ENCODE data around the gene NUDCD3. TPM values are rescaled to one million over a fixed set of nuclear protein-coding genes. Genes with fewer than 3 reads are reported as not detected.

NUDCD3 gene
- total RNA-seq, 1 donor from 2014 or later = 86.8 TPM

GRCh38 chr7:44394636-44395035 lies 95.8 kb downstream of the NUDCD3 start:
- Histone ChIP-seq H3K27ac (ENCODE audit: low read depth, low read length) (no peak overlapping the region), H3K27me3 (ENCODE audit: insufficient read depth, low read length) (no peaks in the 10 kb centered on the region), H3K4me3 (ENCODE audit: insufficient read depth, low read depth, low read length) (no peak overlapping the region), H3K36me3 (ENCODE audit: insufficient read depth, low read length) (peaks cover 13% of the 10 kb centered on the region), H3K4me2 (ENCODE audit: low read length) (no peak overlapping the region), H3K9ac (ENCODE audit: low read length) (no peak overlapping the region), H3K9me3 (ENCODE audit: insufficient read depth, low read depth, low read length) (no peaks in the 10 kb centered on the region), H3K79me2 (ENCODE audit: insufficient read depth, low read length) (peaks cover 5% of the 10 kb centered on the region), H3K4me1 (ENCODE audit: insufficient read depth, low read length) (no peaks in the 10 kb centered on the region), H2AFZ (ENCODE audit: low read depth, low read length) (no peak overlapping the region), H4K20me1 (ENCODE audit: insufficient read depth, low read length) (peaks cover 47% of the 10 kb centered on the region)
- Mint-ChIP-seq H3K27ac (ENCODE audit: unreplicated experiment) (no peak overlapping the region), H3K36me3 (ENCODE audit: low read depth, unreplicated experiment) (peaks cover 37% of the 10 kb centered on the region), H3K27me3 (ENCODE audit: low read depth, unreplicated experiment) (no peaks in the 10 kb centered on the region), H3K4me1 (ENCODE audit: low read depth, unreplicated experiment) (peaks cover 5% of the 10 kb centered on the region), H3K4me3 (ENCODE audit: unreplicated experiment) (no peak overlapping the region), H3K9me3 (ENCODE audit: unreplicated experiment) (no peaks in the 10 kb centered on the region)
- TF ChIP-seq EZH2 (IDR thresholded peaks at IDR 0.05; ENCODE audit: insufficient read depth, low read length) (no peak), CTCF (IDR thresholded peaks at IDR 0.05; ENCODE audit: insufficient read depth, low read depth, low read length) (no peak)
- DNase-seq (ENCODE audit: low read depth) (no peak), FAIRE-seq (no peak)

GRCh38 chr7:44394112-44394447 lies 96.4 kb downstream of the NUDCD3 start:
- Histone ChIP-seq H3K9ac (ENCODE audit: low read length) (no peak overlapping the region), H3K79me2 (ENCODE audit: insufficient read depth, low read length) (peaks cover 5% of the 10 kb centered on the region), H2AFZ (ENCODE audit: low read depth, low read length) (no peak overlapping the region), H3K9me3 (ENCODE audit: insufficient read depth, low read depth, low read length) (no peaks in the 10 kb centered on the region), H3K4me1 (ENCODE audit: insufficient read depth, low read length) (no peaks in the 10 kb centered on the region), H3K27me3 (ENCODE audit: insufficient read depth, low read length) (no peaks in the 10 kb centered on the region), H3K27ac (ENCODE audit: low read depth, low read length) (no peak overlapping the region), H3K36me3 (ENCODE audit: insufficient read depth, low read length) (peaks cover 15% of the 10 kb centered on the region), H3K4me2 (ENCODE audit: low read length) (no peak overlapping the region), H4K20me1 (ENCODE audit: insufficient read depth, low read length) (peaks cover 41% of the 10 kb centered on the region), H3K4me3 (ENCODE audit: insufficient read depth, low read depth, low read length) (no peak overlapping the region)
- H3K4me1 Mint-ChIP-seq (ENCODE audit: low read depth, unreplicated experiment) = peaks cover 5% of the 10 kb centered on the region
- TF ChIP-seq EZH2 (IDR thresholded peaks at IDR 0.05; ENCODE audit: insufficient read depth, low read length) = no peak
- no peak for TF ChIP-seq CTCF (IDR thresholded peaks at IDR 0.05; ENCODE audit: insufficient read depth, low read depth, low read length)
- no peak overlapping the region for H3K27ac Mint-ChIP-seq (ENCODE audit: unreplicated experiment)
- H3K36me3 Mint-ChIP-seq (ENCODE audit: low read depth, unreplicated experiment) = peaks cover 37% of the 10 kb centered on the region
- H3K4me3 Mint-ChIP-seq (ENCODE audit: unreplicated experiment) = no peak overlapping the region
- FAIRE-seq (no peak), DNase-seq (ENCODE audit: low read depth) (no peak)
- H3K9me3 Mint-ChIP-seq (ENCODE audit: unreplicated experiment) = no peaks in the 10 kb centered on the region
- H3K27me3 Mint-ChIP-seq (ENCODE audit: low read depth, unreplicated experiment) = no peaks in the 10 kb centered on the region

- FAIRE-seq = no peak
Observed at GRCh38 chr7:44393238-44394111, 97.0 kb downstream of the NUDCD3 start.

More at GRCh38 chr7:44393238-44394111, 97.0 kb downstream of the NUDCD3 start:
- Mint-ChIP-seq H3K4me1 (ENCODE audit: low read depth, unreplicated experiment) (peaks cover 5% of the 10 kb centered on the region), H3K9me3 (ENCODE audit: unreplicated experiment) (no peaks in the 10 kb centered on the region), H3K27ac (ENCODE audit: unreplicated experiment) (no peak overlapping the region), H3K36me3 (ENCODE audit: low read depth, unreplicated experiment) (peaks cover 33% of the 10 kb centered on the region), H3K4me3 (ENCODE audit: unreplicated experiment) (no peak overlapping the region), H3K27me3 (ENCODE audit: low read depth, unreplicated experiment) (no peaks in the 10 kb centered on the region)
- TF ChIP-seq CTCF (IDR thresholded peaks at IDR 0.05; ENCODE audit: insufficient read depth, low read depth, low read length) = no peak
- no peak for TF ChIP-seq EZH2 (IDR thresholded peaks at IDR 0.05; ENCODE audit: insufficient read depth, low read length)
- no peak overlapping the region for H3K4me2 ChIP-seq (ENCODE audit: low read length)
- H2AFZ ChIP-seq (ENCODE audit: low read depth, low read length) = no peak overlapping the region
- DNase-seq (ENCODE audit: low read depth) = no peak
- H3K9ac ChIP-seq (ENCODE audit: low read length) = no peak overlapping the region
- H3K27ac ChIP-seq (ENCODE audit: low read depth, low read length) = no peak overlapping the region
- no peaks in the 10 kb centered on the region for H3K4me1 ChIP-seq (ENCODE audit: insufficient read depth, low read length)
- peaks cover 19% of the 10 kb centered on the region for H3K36me3 ChIP-seq (ENCODE audit: insufficient read depth, low read length)
- no peaks in the 10 kb centered on the region for H3K9me3 ChIP-seq (ENCODE audit: insufficient read depth, low read depth, low read length)
- no peak overlapping the region for H3K4me3 ChIP-seq (ENCODE audit: insufficient read depth, low read depth, low read length)
- H3K79me2 ChIP-seq (ENCODE audit: insufficient read depth, low read length) = peaks cover 5% of the 10 kb centered on the region
- H4K20me1 ChIP-seq (ENCODE audit: insufficient read depth, low read length) = peaks cover 35% of the 10 kb centered on the region
- no peaks in the 10 kb centered on the region for H3K27me3 ChIP-seq (ENCODE audit: insufficient read depth, low read length)
